ENCODE results near the gene TSPAN18.

GRCh38 chr11:44815917-44816456, 89.2 kb downstream of the TSPAN18 start:
- TF ChIP-seq EZH2 (IDR thresholded peaks at IDR 0.05) = no peak
- TF ChIP-seq POLR2AphosphoS5 (IDR thresholded peaks at IDR 0.05; ENCODE audit: borderline replicate concordance, low read depth, low read length) = no peak

Data from SK-N-MC (cell line).